ENCODE data around the gene SMIM38.
A peak's percentile ranks its signal among the peaks of the same experiment; 100 is the strongest.

The SMIM38 gene

GRCh38 chr11:69171476-69172240 is 15.9 kb downstream of the SMIM38 start:
- H3K4me3 Mint-ChIP-seq = no peak overlapping the region
- DNase-seq (ENCODE audit: low spot score in 2 of 2) (no peak), ATAC-seq (no peak)

GRCh38 chr11:69172674-69173073 is 16.9 kb downstream of the SMIM38 start:
- Mint-ChIP-seq H3K36me3 (no peaks in the 10 kb centered on the region), H3K4me3 (no peak overlapping the region), H3K9me3 (no peaks in the 10 kb centered on the region), H3K27ac (no peak overlapping the region), H3K4me1 (no peaks in the 10 kb centered on the region)
- no peak for DNase-seq (ENCODE audit: low spot score in 2 of 2)
- no peak for ATAC-seq

More at GRCh38 chr11:69171476-69172240, 15.9 kb downstream of the SMIM38 start:
- Mint-ChIP-seq H3K9me3 (no peaks in the 10 kb centered on the region), H3K36me3 (no peaks in the 10 kb centered on the region), H3K4me1 (peaks cover 9% of the 10 kb centered on the region), H3K27ac (no peak overlapping the region)

DNA sequence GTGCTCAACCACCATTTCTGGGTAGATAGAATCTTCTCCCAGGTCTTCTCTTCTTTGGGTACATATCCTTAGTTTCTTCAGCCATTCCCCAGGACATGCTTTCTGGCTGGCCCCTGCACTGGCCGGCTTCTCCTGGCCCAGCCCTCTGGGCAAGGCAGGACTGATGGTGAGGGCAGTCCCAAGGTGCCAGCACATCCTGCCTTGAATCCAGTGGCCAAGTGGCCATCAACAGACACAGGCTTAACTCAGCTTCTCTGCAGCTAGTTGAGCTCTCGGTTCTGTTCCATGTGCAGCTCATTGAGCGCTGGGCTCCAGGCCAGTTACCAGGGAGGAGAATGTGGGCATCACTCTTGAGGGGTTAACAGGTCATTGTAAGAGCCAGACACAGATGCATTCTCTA is 17.6 kb downstream of the SMIM38 start:
- no peak overlapping the region for H3K4me3 Mint-ChIP-seq
- no peaks in the 10 kb centered on the region for H3K9me3 Mint-ChIP-seq
- ATAC-seq = no peak
- H3K36me3 Mint-ChIP-seq = no peaks in the 10 kb centered on the region
- no peak for DNase-seq (ENCODE audit: low spot score in 2 of 2)
- H3K4me1 Mint-ChIP-seq = no peaks in the 10 kb centered on the region
- H3K27ac Mint-ChIP-seq = peak overlapping the region; percentile 23

DNA sequence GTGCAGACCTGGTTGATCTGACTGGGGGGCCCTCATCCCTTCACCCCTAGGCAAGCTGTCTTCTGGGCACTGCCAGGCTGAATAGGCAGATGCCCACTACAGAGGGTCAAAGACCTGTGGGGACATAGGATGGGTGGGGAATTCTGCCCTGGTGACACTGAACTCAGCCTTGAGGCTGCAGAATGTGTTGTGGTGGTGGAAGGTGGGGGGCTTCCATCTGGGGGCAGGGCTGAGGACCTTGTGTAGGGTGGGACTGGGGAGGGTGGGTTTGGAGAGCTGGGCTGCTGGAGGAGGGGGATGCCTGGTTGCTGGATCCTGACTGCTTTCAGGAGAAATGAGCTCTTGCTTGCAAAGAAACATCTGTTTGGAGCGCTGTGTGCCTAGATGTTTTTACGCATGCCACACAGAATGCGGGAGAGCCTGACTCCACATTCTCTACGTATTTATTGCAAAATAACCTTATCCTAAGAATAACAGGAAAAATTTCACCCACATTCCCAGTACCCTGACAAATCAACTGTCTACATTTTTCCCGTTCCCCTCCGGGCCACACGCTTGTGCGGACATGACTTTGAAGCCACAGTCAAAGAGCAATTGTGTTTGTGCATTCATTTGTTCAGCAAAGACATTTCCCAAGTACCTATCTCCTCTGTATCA is 18.3 kb downstream of the SMIM38 start:
- no peaks in the 10 kb centered on the region for H3K4me1 Mint-ChIP-seq
- H3K36me3 Mint-ChIP-seq = no peaks in the 10 kb centered on the region
- H3K27ac Mint-ChIP-seq = no peak overlapping the region
- H3K9me3 Mint-ChIP-seq = no peaks in the 10 kb centered on the region
- DNase-seq (ENCODE audit: low spot score in 2 of 2) (no peak), ATAC-seq (no peak)
- H3K4me3 Mint-ChIP-seq = no peak overlapping the region

- ATAC-seq = no peak
- Mint-ChIP-seq H3K4me1 (no peaks in the 10 kb centered on the region), H3K27ac (no peak overlapping the region), H3K36me3 (no peaks in the 10 kb centered on the region), H3K9me3 (no peaks in the 10 kb centered on the region), H3K4me3 (no peak overlapping the region)
- no peak for DNase-seq (ENCODE audit: low spot score in 2 of 2)
Observed at GRCh38 chr11:69174841-69175240, 19.1 kb downstream of the SMIM38 start.

GRCh38 chr11:69178819-69179482 is 23.2 kb downstream of the SMIM38 start:
- Mint-ChIP-seq H3K4me1 (peaks cover 7% of the 10 kb centered on the region), H3K4me3 (no peak overlapping the region), H3K27ac (no peak overlapping the region), H3K9me3 (no peaks in the 10 kb centered on the region), H3K36me3 (no peaks in the 10 kb centered on the region)
- ATAC-seq (no peak), DNase-seq (ENCODE audit: low spot score in 2 of 2) (no peak)

GRCh38 chr11:69180226-69180625 is 24.5 kb downstream of the SMIM38 start:
- H3K27ac Mint-ChIP-seq = no peak overlapping the region
- H3K4me3 Mint-ChIP-seq = no peak overlapping the region
- DNase-seq (ENCODE audit: low spot score in 2 of 2) (no peak), ATAC-seq (no peak)
- no peaks in the 10 kb centered on the region for H3K9me3 Mint-ChIP-seq
- no peaks in the 10 kb centered on the region for H3K36me3 Mint-ChIP-seq
- peaks cover 7% of the 10 kb centered on the region for H3K4me1 Mint-ChIP-seq

GRCh38 chr11:69180726-69181125 is 25.0 kb downstream of the SMIM38 start:
- ATAC-seq = no peak
- Mint-ChIP-seq H3K36me3 (no peaks in the 10 kb centered on the region), H3K9me3 (no peaks in the 10 kb centered on the region), H3K4me3 (no peak overlapping the region), H3K4me1 (peaks cover 7% of the 10 kb centered on the region), H3K27ac (no peak overlapping the region)
- no peak for DNase-seq (ENCODE audit: low spot score in 2 of 2)

GRCh38 chr11:69183613-69184012 is 27.9 kb downstream of the SMIM38 start:
- DNase-seq (ENCODE audit: low spot score in 2 of 2) = no peak
- Mint-ChIP-seq H3K27ac (no peak overlapping the region), H3K36me3 (no peaks in the 10 kb centered on the region), H3K9me3 (no peaks in the 10 kb centered on the region), H3K4me3 (no peak overlapping the region), H3K4me1 (peaks cover 7% of the 10 kb centered on the region)
- ATAC-seq = peak; percentile 64

- ATAC-seq = no peak
- H3K4me1 Mint-ChIP-seq = peaks cover 7% of the 10 kb centered on the region
- no peak overlapping the region for H3K4me3 Mint-ChIP-seq
- DNase-seq (ENCODE audit: low spot score in 2 of 2) = no peak
- H3K36me3 Mint-ChIP-seq = no peaks in the 10 kb centered on the region
- peaks cover 2% of the 10 kb centered on the region for H3K9me3 Mint-ChIP-seq
- H3K27ac Mint-ChIP-seq = no peak overlapping the region
Observed at GRCh38 chr11:69186316-69187260, 30.9 kb downstream of the SMIM38 start.

- peaks cover 7% of the 10 kb centered on the region for H3K4me1 Mint-ChIP-seq
- H3K27ac Mint-ChIP-seq = no peak overlapping the region
- ATAC-seq (no peak), DNase-seq (ENCODE audit: low spot score in 2 of 2) (no peak)
- no peaks in the 10 kb centered on the region for H3K36me3 Mint-ChIP-seq
- H3K4me3 Mint-ChIP-seq = no peak overlapping the region
- H3K9me3 Mint-ChIP-seq = peaks cover 2% of the 10 kb centered on the region
Observed at GRCh38 chr11:69187540-69188065, 31.9 kb downstream of the SMIM38 start.

GRCh38 chr11:69189059-69189458 is 33.3 kb downstream of the SMIM38 start:
- peaks cover 2% of the 10 kb centered on the region for H3K9me3 Mint-ChIP-seq
- no peaks in the 10 kb centered on the region for H3K4me1 Mint-ChIP-seq

GRCh38 chr11:69190796-69191536 is 35.2 kb downstream of the SMIM38 start:
- Mint-ChIP-seq H3K27ac (no peak overlapping the region), H3K36me3 (no peaks in the 10 kb centered on the region), H3K4me3 (no peak overlapping the region), H3K9me3 (peaks cover 8% of the 10 kb centered on the region), H3K4me1 (no peaks in the 10 kb centered on the region)
- ATAC-seq = no peak
- no peak for DNase-seq (ENCODE audit: low spot score in 2 of 2)

More at GRCh38 chr11:69189059-69189458, 33.3 kb downstream of the SMIM38 start:
- DNase-seq (ENCODE audit: low spot score in 2 of 2) (no peak), ATAC-seq (no peak)
- Mint-ChIP-seq H3K27ac (no peak overlapping the region), H3K4me3 (no peak overlapping the region), H3K36me3 (no peaks in the 10 kb centered on the region)

GRCh38 chr11:69192301-69192721 is 36.6 kb downstream of the SMIM38 start:
- Mint-ChIP-seq H3K4me1 (no peaks in the 10 kb centered on the region), H3K36me3 (no peaks in the 10 kb centered on the region), H3K9me3 (peaks cover 8% of the 10 kb centered on the region), H3K27ac (no peak overlapping the region), H3K4me3 (no peak overlapping the region)
- ATAC-seq (no peak), DNase-seq (ENCODE audit: low spot score in 2 of 2) (no peak)
